Fibroblast of lung (primary cell): ENCODE measurements around the gene PIP5K1C. TPM values are rescaled to one million over a fixed set of nuclear protein-coding genes. Genes with fewer than 3 reads are reported as not detected.
"Not testable (repeated sequence)": the region's sequence is repeated elsewhere in the genome, so short reads cannot be mapped to it uniquely, and the experiment has no call there.

Experiments
- DNase-seq, 2 donors: peaks; one replicate each; pipeline versions ENCODE4 v3.0.0 to v3.0.0-alpha.2; 2010; ENCODE audit warnings: low read depth in 2 of 2
- H2AFZ ChIP-seq: 2 replicates; pipeline ENCODE4 v1.5.1; 2012; ENCODE audit warnings: low read length, control low read depth, inconsistent platforms
- H3K27ac ChIP-seq: 2 replicates; pipeline ENCODE4 v1.5.1; 2011; ENCODE audit warnings: low read length, control low read depth; ENCODE audit not compliant: insufficient read depth
- H3K27me3 ChIP-seq: 2 replicates; pipeline ENCODE4 v1.5.1; 2011; ENCODE audit warnings: mild to moderate bottlenecking, low read length; ENCODE audit not compliant: control insufficient read depth, insufficient read depth
- H3K36me3 ChIP-seq: 2 replicates; pipeline ENCODE4 v1.5.1; 2011; ENCODE audit warnings: low read length; ENCODE audit not compliant: control insufficient read depth, insufficient read depth
- H3K4me1 ChIP-seq: 2 replicates; pipeline ENCODE4 v1.5.1; 2011; ENCODE audit warnings: low read length; ENCODE audit not compliant: control insufficient read depth, insufficient read depth; ENCODE audit errors: extremely low read depth
- H3K4me2 ChIP-seq: 2 replicates; pipeline ENCODE4 v1.5.1; 2011; ENCODE audit warnings: low read length, control low read depth; ENCODE audit not compliant: insufficient read depth; ENCODE audit errors: extremely low read depth
- H3K4me3 ChIP-seq, 4 experiments: fragments of 200-600 bp in 1 of 4; sonication (generic) in 1 of 4; replicated peaks in 1 of 4; 2 replicates each; pipeline ENCODE4 v1.5.1; 2011 to 2016; ENCODE audit warnings: low read length in 4 of 4, low read depth in 3 of 4, mild to moderate bottlenecking in 3 of 4, control low read depth in 2 of 4, inconsistent platforms in 1 of 4, mixed read lengths in 1 of 4; ENCODE audit not compliant: insufficient read depth in 1 of 4; ENCODE audit errors: control extremely low read depth in 1 of 4
- H3K79me2 ChIP-seq: 2 replicates; pipeline ENCODE4 v1.5.1; 2012; ENCODE audit warnings: mild to moderate bottlenecking, low read length, inconsistent platforms; ENCODE audit not compliant: control insufficient read depth, insufficient read depth
- H3K9ac ChIP-seq: 2 replicates; pipeline ENCODE4 v1.5.1; 2011; ENCODE audit warnings: mild to moderate bottlenecking, low read length, control low read depth; ENCODE audit not compliant: insufficient read depth
- H3K9me3 ChIP-seq: 2 replicates; pipeline ENCODE4 v1.5.1; 2012; ENCODE audit warnings: low read depth, low read length; ENCODE audit not compliant: control insufficient read depth, insufficient read depth
- H4K20me1 ChIP-seq: 2 replicates; pipeline ENCODE4 v1.5.1; 2011; ENCODE audit warnings: low read length; ENCODE audit not compliant: control insufficient read depth, insufficient read depth; ENCODE audit errors: extremely low read depth
- CTCF ChIP-seq, 2 donors: IDR thresholded peaks in 1 of 2; conservative IDR thresholded peaks in 1 of 2; 1 replicate in 1 of 2; 2 replicates in 1 of 2; pipeline ENCODE4 v1.5.1; 2011 to 2012; ENCODE audit warnings: low read length in 2 of 2, control low read depth in 1 of 2, inconsistent platforms in 1 of 2, low read depth in 1 of 2, mild to moderate bottlenecking in 1 of 2
- EZH2 ChIP-seq: IDR thresholded peaks from 2 replicates; pipeline ENCODE4 v1.5.1; 2012; ENCODE audit warnings: low read length, control low read depth, mild to moderate bottlenecking; ENCODE audit errors: missing control alignments
- polyA plus RNA-seq, 2 donors: library from polyadenylated mRNA; depleted of rRNA in 1 of 2; stranded (reverse) in 1 of 2; unstranded in 1 of 2; fragments of >200 nt; gene quantifications; 2 replicates each; pipeline ENCODE4 v1.2.1, GENCODE V29; 2011 to 2012; ENCODE audit warnings: missing spikeins in 1 of 2
- total RNA-seq: library from RNA; depleted of rRNA; stranded (reverse); fragments of >200 nt; gene quantifications from 2 replicates; pipeline ENCODE4 v1.2.1, GENCODE V29; 2014

The PIP5K1C gene
- total and polyA plus RNA-seq, 2 donors (not counting 1 experiment from before 2014, with no cell fraction given), result 8.7 to 16.7 TPM

DNA sequence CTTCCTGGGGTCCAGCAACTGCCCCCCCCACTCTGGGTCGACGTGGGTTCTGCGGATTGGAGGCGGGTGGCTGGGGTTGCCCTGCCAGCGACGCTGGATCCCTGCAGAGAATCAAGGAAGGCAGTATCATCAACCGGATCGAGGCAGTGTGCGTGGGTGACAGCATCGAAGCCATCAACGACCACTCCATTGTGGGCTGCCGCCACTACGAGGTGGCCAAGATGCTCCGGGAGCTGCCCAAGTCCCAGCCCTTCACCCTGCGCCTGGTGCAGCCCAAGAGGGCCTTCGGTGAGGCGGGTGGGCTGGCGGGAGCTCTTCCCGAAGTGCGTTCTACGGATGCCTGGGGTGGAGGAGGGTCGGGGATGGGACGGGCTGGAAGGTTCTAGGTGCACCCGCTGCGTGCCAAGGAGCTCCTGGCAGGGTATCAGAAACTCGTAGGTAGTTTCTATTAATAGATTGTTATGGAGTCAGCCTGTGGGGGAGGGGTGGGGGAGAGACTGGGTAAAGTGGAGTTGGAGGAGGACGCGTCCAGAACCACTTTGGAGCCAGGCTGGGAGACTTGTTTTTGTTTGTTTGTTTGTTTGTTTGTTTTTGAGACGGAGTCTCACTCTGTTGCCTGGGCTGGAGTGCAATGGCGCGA, 113.4 kb downstream of the PIP5K1C start:
- no peak overlapping the region for H3K4me3 ChIP-seq
- no peaks in the 10 kb centered on the region for H3K9me3 ChIP-seq
- no peak overlapping the region for H3K27ac ChIP-seq
- H3K36me3 ChIP-seq, result no peaks in the 10 kb centered on the region
- H2AFZ ChIP-seq, result no peak overlapping the region
- DNase-seq, result no peak
- H3K9ac ChIP-seq, result no peak overlapping the region
- H3K4me2 ChIP-seq, result no peak overlapping the region
- H3K27me3 ChIP-seq, result peaks cover 10% of the 10 kb centered on the region
- H3K79me2 ChIP-seq, result no peaks in the 10 kb centered on the region
- H4K20me1 ChIP-seq, result no peaks in the 10 kb centered on the region
- TF ChIP-seq EZH2 (no peak), CTCF (conservative IDR thresholded peaks at IDR 0.05 in 1 of 2, IDR thresholded peaks at IDR 0.05 in 1 of 2; ENCODE audit: low read depth in 1 of 2, low read length in 2 of 2) (no peak)
- no peaks in the 10 kb centered on the region for H3K4me1 ChIP-seq

DNA sequence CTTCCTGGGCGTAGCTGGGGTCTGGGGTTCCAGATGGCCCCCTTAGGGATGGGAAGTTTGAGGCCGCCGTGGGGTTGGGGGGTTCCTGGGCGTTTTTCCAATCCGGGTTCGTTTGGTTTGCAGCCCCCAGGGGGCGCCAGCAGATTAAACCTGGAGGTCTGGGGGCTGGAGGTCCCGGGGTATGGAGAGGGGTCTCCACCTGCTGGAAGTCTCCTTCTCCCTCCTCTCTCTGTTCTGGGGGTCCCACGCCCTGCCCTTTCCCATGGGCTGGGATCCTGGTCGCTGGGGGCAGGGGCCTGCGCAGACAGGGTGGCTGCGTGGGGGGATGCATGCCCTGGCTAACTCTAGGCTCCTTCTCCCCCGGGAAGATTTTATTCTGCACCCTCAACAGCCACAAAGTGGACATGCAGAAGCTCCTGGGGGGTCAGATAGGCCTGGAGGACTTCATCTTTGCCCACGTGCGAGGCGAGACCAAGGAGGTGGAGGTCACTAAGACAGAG, 114.1 kb downstream of the PIP5K1C start:
- H3K4me1 ChIP-seq, result no peaks in the 10 kb centered on the region
- no peak overlapping the region for H3K4me3 ChIP-seq
- H3K9ac ChIP-seq, result no peak overlapping the region
- H2AFZ ChIP-seq, result no peak overlapping the region
- no peaks in the 10 kb centered on the region for H3K79me2 ChIP-seq
- no peaks in the 10 kb centered on the region for H3K36me3 ChIP-seq
- H3K9me3 ChIP-seq, result no peaks in the 10 kb centered on the region
- no peak overlapping the region for H3K27ac ChIP-seq
- H3K27me3 ChIP-seq, result peaks cover 10% of the 10 kb centered on the region
- H4K20me1 ChIP-seq, result no peaks in the 10 kb centered on the region
- no peak overlapping the region for H3K4me2 ChIP-seq
- TF ChIP-seq CTCF (conservative IDR thresholded peaks at IDR 0.05 in 1 of 2, IDR thresholded peaks at IDR 0.05 in 1 of 2; ENCODE audit: low read depth in 1 of 2, low read length in 2 of 2), result peak; percentile 29 to 52
- TF ChIP-seq EZH2, result no peak
- no peak for DNase-seq

DNA sequence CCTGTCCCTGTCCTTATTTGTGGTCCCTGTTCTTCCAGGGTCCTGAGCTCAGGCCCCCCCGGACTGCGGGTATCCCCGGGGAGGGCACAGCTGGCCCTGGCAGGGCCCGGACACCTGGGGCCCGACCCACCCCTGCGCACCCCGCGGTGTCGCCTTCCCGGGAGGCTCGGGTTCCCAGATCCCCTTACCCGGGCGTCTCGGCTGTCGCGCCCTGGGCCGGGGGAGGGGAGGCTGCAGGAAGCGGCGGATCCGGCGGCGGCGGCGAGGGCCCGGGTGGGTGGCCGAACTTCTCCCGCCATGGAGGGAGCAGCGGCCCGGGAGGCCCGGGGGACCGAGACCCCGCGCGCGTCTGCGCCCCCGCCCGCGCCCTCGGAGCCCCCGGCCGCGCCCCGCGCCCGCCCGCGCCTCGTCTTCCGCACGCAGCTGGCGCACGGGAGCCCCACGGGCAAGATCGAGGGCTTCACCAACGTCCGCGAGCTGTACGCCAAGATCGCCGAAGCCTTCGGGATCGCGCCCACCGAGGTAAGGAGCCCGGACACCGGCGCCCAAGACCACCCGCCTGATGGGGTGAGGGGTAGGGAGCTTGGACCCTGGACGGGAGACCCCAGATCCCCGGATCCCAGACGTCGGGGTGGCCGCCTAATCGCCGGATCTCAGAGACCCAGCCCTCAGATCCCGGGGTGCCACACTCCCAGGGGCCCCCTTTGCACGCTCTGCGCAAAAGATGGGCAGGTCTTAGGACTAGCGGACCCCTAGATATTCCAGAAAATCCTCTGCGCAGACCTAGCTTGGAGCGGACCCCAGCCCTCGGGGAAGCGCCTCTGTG, 114.8 kb downstream of the PIP5K1C start, which contains the start of gene GIPC3:
Gene GIPC3, plus strand, starts transcription at position 178 of the 826 bp plus-strand sequence. Its CDS starts 120 bp downstream, at position 298.
- Histone ChIP-seq H3K4me3 (peak within 1 kb of the TSS in 2 of 4 experiments; percentile 1 to 10), H3K4me2 (peak within 1 kb of the TSS; percentile 35), H3K9ac (peak within 1 kb of the TSS; percentile 30), H3K9me3 (no peaks in the 10 kb centered on the region), H3K27ac (no peak within 1 kb of the TSS), H3K79me2 (no peaks in the 10 kb centered on the region), H3K36me3 (no peaks in the 10 kb centered on the region), H3K4me1 (peaks cover 3% of the 10 kb centered on the region), H3K27me3 (peaks cover 10% of the 10 kb centered on the region), H4K20me1 (no peaks in the 10 kb centered on the region), H2AFZ (no peak within 1 kb of the TSS)
- no peak for DNase-seq
- TF ChIP-seq CTCF (conservative IDR thresholded peaks at IDR 0.05 in 1 of 2, IDR thresholded peaks at IDR 0.05 in 1 of 2; ENCODE audit: low read depth in 1 of 2, low read length in 2 of 2) (no peak), EZH2 (peak; percentile 58)

GRCh38 chr19:3584036-3584802, 116.0 kb downstream of the PIP5K1C start:
- DNase-seq, H3K9me3 ChIP-seq, H3K27ac ChIP-seq, H3K4me1 ChIP-seq, H3K4me3 ChIP-seq, H3K79me2 ChIP-seq, H3K36me3 ChIP-seq, H3K4me2 ChIP-seq, H4K20me1 ChIP-seq, H2AFZ ChIP-seq, H3K9ac ChIP-seq: not testable (repeated sequence)
- peaks cover 10% of the 10 kb centered on the region for H3K27me3 ChIP-seq
